DMS53 (cell line): ENCODE data around the gene ALDH9A1.
"Not testable (repeated sequence)": the region's sequence is repeated elsewhere in the genome, so short reads cannot be mapped to it uniquely, and the experiment has no call there.

Experiments used
- DNase-seq: peaks from one replicate; lab custom pipeline; 2025; lab: John Stamatoyannopoulos, UW

ALDH9A1 gene

GRCh38 chr1:165697881-165698760, at the start of gene ALDH9A1:
Gene ALDH9A1 (minus strand): TSS chr1:165698562. CDS start chr1:165698558, 4 bp downstream.
- peak; percentile 89 for DNase-seq

DNA sequence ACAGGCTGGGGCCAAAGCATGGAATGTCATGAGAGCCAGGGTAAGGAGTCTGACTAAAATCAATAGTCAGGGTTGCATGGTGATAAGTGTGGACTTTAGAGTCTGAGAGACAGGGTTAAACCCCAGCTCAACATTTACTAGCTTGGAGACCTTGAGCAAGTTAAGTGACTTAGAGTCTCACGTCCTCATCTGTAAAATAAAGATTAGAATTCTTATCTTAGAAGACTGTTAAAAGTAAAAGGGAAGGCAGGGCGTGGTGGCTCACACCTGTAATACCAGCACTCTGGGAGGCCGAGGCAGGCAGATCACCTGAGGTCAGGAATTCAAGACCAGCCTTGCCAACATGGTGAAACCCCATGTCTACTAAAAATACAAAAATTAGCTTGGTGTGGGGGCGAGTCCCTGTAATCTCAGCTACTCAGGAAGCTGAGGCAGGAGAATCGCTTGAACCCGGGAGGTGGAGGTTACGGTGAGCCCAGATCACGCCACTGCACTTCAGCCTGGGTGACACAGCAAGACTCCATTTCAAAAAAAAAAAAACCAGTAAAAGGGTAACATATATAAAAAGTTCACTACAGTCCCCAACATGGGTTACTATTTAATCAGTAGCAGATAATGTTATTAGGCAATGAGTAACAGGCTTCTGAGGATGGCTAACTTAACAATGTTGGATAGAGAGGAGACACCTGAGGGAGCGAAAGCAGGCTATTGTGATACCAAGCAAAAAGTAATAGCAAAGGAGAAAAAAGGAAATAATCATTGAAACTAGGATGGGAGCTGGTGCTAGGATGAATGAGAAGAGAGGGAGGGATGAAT, 49.5 kb upstream of the ALDH9A1 start:
- DNase-seq, result no peak

- DNase-seq, result not testable (repeated sequence)
Measured at GRCh38 chr1:165744913-165745312, 46.6 kb upstream of the ALDH9A1 start.

DNA sequence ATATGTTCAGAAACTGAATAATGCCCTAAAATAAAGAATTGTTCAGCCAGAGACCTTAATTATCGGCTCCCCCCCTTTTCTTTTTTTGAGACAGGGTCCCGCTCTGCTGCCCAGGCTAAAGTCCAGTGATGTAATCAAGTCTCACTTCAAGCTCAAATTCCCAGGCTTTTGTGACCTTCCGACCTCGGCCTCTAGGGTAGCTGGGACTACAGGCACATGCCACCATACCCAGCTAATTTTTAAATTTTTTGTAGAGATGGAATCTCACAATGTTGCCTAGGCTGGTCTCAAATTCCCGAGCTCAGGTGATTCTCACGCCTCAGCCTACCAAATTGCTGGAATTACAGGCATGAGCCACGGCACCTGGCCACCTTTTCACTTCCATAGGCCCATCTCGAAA, 43.8 kb upstream of the ALDH9A1 start:
- DNase-seq, result no peak

DNA sequence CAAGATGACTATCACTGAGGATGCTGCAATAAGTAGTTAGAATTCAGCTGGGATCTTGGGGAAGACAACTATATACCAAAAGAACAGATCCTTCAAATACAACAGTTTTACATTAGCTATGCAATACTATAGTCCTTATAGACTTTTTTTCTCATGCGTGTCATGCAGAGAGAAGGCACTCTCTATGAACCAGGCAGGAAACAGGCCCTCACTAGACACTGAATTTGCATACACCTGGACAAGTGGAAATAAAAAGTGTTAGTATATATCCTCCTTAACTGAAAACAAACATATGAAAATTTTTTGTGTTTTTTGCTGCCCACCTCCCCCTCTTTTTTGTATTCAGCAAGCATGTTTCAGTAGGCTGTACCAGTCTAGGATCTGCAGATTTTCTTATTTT, 40.4 kb upstream of the ALDH9A1 start:
- DNase-seq, result peak; percentile 86

GRCh38 chr1:165737196-165737595, 38.8 kb upstream of the ALDH9A1 start:
- no peak for DNase-seq

- DNase-seq, result no peak
Measured at GRCh38 chr1:165734906-165735305, 36.5 kb upstream of the ALDH9A1 start.

DNA sequence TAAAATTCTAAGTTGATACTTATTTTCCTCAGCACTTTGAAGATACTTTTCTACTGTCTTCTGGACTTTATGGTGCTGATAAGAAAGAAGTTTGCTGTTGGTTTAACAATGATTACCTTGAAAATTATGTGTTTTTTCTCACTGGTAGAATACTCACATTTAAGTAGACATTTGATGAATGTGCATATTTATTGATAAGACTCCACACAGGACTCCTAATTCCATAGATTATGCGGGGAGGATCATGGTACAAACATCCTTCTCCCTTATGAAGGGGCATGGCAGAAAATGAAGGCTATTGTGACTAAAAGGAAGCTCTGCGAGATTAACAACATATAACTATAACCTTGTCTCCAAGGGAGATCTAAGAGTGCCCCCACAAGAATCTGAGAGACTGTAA, 28.5 kb upstream of the ALDH9A1 start:
- no peak for DNase-seq

DNA sequence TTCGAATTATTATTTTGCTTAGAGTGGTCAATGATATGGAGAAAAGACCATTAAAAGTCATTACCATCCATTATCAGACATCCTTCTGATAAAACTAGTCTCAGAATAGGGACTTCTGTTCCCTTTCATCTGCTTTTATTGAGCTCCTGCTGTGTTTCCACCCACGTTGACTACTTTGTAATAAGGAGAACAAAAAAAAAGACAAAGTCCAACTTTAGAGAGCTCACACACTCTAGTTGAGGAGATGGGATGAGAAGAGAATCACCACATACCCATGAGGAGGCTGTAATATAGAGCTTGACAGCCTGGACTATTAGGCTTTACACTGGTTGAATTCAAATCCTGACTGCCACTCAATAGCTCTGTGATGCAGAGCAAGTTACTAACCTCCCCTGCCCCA, 27.8 kb upstream of the ALDH9A1 start:
- no peak for DNase-seq

GRCh38 chr1:165717918-165718515, 19.7 kb upstream of the ALDH9A1 start:
- DNase-seq, result peak; percentile 81

- not testable (repeated sequence) for DNase-seq
Measured at GRCh38 chr1:165716265-165717051, 18.1 kb upstream of the ALDH9A1 start.

- DNase-seq, result no peak
Measured at GRCh38 chr1:165712764-165713163, 14.4 kb upstream of the ALDH9A1 start.

- no peak for DNase-seq
Measured at GRCh38 chr1:165707984-165708706, 9.8 kb upstream of the ALDH9A1 start.

DNA sequence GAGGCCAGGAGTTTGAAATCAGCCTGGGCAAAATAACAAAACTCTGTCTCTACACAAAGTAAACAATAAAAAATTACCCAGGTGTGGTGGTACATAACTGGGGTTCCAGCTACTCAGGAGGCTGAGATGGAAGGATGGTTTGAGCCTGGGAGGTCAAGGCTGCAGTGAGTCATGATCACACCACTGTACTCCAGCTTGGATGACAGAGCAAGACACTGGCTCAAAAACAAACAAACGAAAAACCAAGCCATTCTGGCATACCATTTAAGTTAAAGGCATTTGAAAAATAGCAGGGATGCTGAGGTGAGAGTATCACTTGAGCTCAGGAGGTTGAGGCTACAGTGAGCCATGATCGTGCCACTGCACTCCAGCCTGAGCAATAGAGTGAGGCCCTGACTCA, 5.3 kb upstream of the ALDH9A1 start:
- peak; percentile 55 for DNase-seq

DNA sequence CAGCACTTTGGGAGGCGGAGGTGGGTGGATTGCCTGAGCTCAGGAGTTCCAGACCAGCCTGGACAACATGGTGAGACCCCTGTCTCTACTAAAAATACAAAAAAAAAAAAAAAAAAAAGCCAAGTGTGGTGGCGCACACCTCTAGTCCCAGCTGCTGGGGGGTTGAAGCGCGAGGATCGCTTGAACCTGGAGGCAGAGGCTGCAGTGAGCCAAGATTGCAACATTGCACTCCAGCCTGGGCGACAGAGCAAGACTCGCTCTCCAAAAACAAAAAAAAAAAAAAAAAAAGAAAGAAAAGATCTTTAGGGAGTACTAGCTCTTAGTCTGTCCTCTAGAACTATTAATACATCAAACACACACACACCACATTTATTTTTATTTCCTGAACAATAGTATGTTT, 3.6 kb upstream of the ALDH9A1 start:
- not testable (repeated sequence) for DNase-seq

- no peak for DNase-seq
Measured at GRCh38 chr1:165699577-165699976, 1.2 kb upstream of the ALDH9A1 start.

- DNase-seq, result no peak
Measured at GRCh38 chr1:165698761-165699052, 345 bp upstream of the ALDH9A1 start.

- DNase-seq, result peak; percentile 39
Measured at GRCh38 chr1:165697491-165697880, 876 bp downstream of the ALDH9A1 start.

GRCh38 chr1:165696625-165697100, 1.7 kb downstream of the ALDH9A1 start:
- no peak for DNase-seq

DNA sequence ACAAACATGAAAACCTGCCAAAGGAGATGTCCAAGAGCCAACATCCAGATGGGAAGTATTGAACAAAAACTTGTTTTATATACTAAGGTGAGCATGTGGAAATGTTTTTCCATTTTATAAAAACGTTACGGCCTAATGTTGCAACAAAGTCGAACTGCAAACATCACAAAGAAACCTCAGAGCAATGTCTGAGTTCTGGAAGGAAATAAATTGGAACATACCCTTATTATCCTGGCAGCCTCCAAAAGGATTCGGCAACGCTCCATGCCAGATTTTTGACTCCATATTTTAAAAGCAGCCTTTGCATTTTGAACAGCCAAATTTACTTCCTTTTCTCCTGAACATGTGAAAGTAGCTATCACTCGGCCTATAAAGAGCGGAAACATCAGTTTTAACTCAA, 3.3 kb downstream of the ALDH9A1 start:
- DNase-seq, result no peak

- no peak for DNase-seq
Measured at GRCh38 chr1:165688046-165688445, 10.3 kb downstream of the ALDH9A1 start.
